ENCODE results near the gene SLA2. TPM values are rescaled to one million over a fixed set of nuclear protein-coding genes. Genes with fewer than 3 reads are reported as not detected.
"Not testable (repeated sequence)": the region's sequence is repeated elsewhere in the genome, so short reads cannot be mapped to it uniquely, and the experiment has no call there.

SLA2 gene
- total RNA-seq, 8 experiments from 2014 or later = 0.22 to 0.81 (median 0.37) TPM

- 0 to 100% (median 80%) methylated on average over 1 to 2 of the region's 5 CpGs; no CpG with 5 or more reads in 5 of the 10 experiments for WGBS, 10 experiments
- ATAC-seq (replicated peaks in 6 of 8) = no peak
- no peak overlapping the region for H3K4me3 ChIP-seq
- no peak overlapping the region for H3K27ac ChIP-seq
- H3K4me1 ChIP-seq (replicated peaks in 1 of 2) = no peaks in the 10 kb centered on the region
- in situ Hi-C loops (cut with MboI; ENCODE audit: low pct_unique_long_range_greater_than_20kb in 2 of 9, low sequenced_read_pairs in 9 of 9, unreplicated experiment in 9 of 9) = no loop called here
These were observed 1.8 kb downstream of the SLA2 start for GRCh38 chr20:36644032-36644705.

- no peak overlapping the region for H3K4me3 ChIP-seq
- 90% methylated on average over 3 of the region's 6 CpGs; no CpG with 5 or more reads in 9 of the 10 experiments for WGBS, 10 experiments
- in situ Hi-C loops (cut with MboI; ENCODE audit: low pct_unique_long_range_greater_than_20kb in 2 of 9, low sequenced_read_pairs in 9 of 9, unreplicated experiment in 9 of 9) = no loop called here
- H3K27ac ChIP-seq = no peak overlapping the region
- no peak for ATAC-seq (replicated peaks in 6 of 8)
- H3K4me1 ChIP-seq (replicated peaks in 1 of 2) = no peaks in the 10 kb centered on the region
These were observed 3.9 kb downstream of the SLA2 start for GRCh38 chr20:36642136-36642535.

- 40 to 100% (median 83%) methylated on average over 1 to 3 of the region's 3 CpGs; no CpG with 5 or more reads in 3 of the 10 experiments for WGBS, 10 experiments
- H3K4me1 ChIP-seq (replicated peaks in 1 of 2) = no peaks in the 10 kb centered on the region
- no peak for ATAC-seq (replicated peaks in 6 of 8)
- in situ Hi-C loops (cut with MboI; ENCODE audit: low pct_unique_long_range_greater_than_20kb in 2 of 9, low sequenced_read_pairs in 9 of 9, unreplicated experiment in 9 of 9) = no loop called here
- H3K4me3 ChIP-seq = no peak overlapping the region
- H3K27ac ChIP-seq = no peak overlapping the region
These were observed 4.5 kb downstream of the SLA2 start for GRCh38 chr20:36641506-36641843.

GRCh38 chr20:36638876-36639400 is 7.1 kb downstream of the SLA2 start:
- H3K27ac ChIP-seq; H3K4me3 ChIP-seq; ATAC-seq (replicated peaks in 6 of 8); in situ Hi-C loops (cut with MboI; ENCODE audit: low pct_unique_long_range_greater_than_20kb in 2 of 9, low sequenced_read_pairs in 9 of 9, unreplicated experiment in 9 of 9); H3K4me1 ChIP-seq (replicated peaks in 1 of 2): not testable (repeated sequence)
- 55 to 100% (median 94%) methylated on average over 1 to 4 of the region's 12 CpGs; no CpG with 5 or more reads in 6 of the 10 experiments for WGBS, 10 experiments

GRCh38 chr20:36634342-36634741 is 11.7 kb downstream of the SLA2 start:
- Histone ChIP-seq H3K4me1 (replicated peaks in 1 of 2) (no peaks in the 10 kb centered on the region), H3K27ac (no peak overlapping the region), H3K4me3 (no peak overlapping the region)
- no peak for ATAC-seq (replicated peaks in 6 of 8)
- in situ Hi-C loops (cut with MboI; ENCODE audit: low pct_unique_long_range_greater_than_20kb in 2 of 9, low sequenced_read_pairs in 9 of 9, unreplicated experiment in 9 of 9) = no loop called here
- WGBS, 10 experiments = 80 to 92% (median 86%) methylated on average over 1 to 6 of the region's 11 CpGs; no CpG with 5 or more reads in 6 of the 10 experiments

GRCh38 chr20:36633285-36633772 is 12.7 kb downstream of the SLA2 start:
- ATAC-seq (replicated peaks in 6 of 8) = no peak
- in situ Hi-C loops (cut with MboI; ENCODE audit: low pct_unique_long_range_greater_than_20kb in 2 of 9, low sequenced_read_pairs in 9 of 9, unreplicated experiment in 9 of 9) = no loop called here

GRCh38 chr20:36632487-36633284 is 13.3 kb downstream of the SLA2 start:
- H3K4me3 ChIP-seq = no peak overlapping the region
- ATAC-seq (replicated peaks in 6 of 8) = no peak
- no peak overlapping the region for H3K27ac ChIP-seq
- in situ Hi-C loops (cut with MboI; ENCODE audit: low pct_unique_long_range_greater_than_20kb in 2 of 9, low sequenced_read_pairs in 9 of 9, unreplicated experiment in 9 of 9) = no loop called here
- H3K4me1 ChIP-seq (replicated peaks in 1 of 2) = no peaks in the 10 kb centered on the region
- 29 to 100% (median 75%) methylated on average over 1 to 7 of the region's 14 CpGs; no CpG with 5 or more reads in 3 of the 10 experiments for WGBS, 10 experiments

More at GRCh38 chr20:36633285-36633772, 12.7 kb downstream of the SLA2 start:
- WGBS, 10 experiments = 0 to 100% (median 23%) methylated on average over 1 to 3 of the region's 9 CpGs; no CpG with 5 or more reads in 6 of the 10 experiments
- H3K4me3 ChIP-seq = no peak overlapping the region
- H3K4me1 ChIP-seq (replicated peaks in 1 of 2) = no peaks in the 10 kb centered on the region
- H3K27ac ChIP-seq = no peak overlapping the region

- Histone ChIP-seq H3K4me1 (replicated peaks in 1 of 2) (no peaks in the 10 kb centered on the region), H3K27ac (no peak overlapping the region), H3K4me3 (no peak overlapping the region)
- ATAC-seq (replicated peaks in 6 of 8) = no peak
- in situ Hi-C loops (cut with MboI; ENCODE audit: low pct_unique_long_range_greater_than_20kb in 2 of 9, low sequenced_read_pairs in 9 of 9, unreplicated experiment in 9 of 9) = no loop called here
- WGBS, 10 experiments = 17 to 80% (median 53%) methylated on average over 1 to 2 of the region's 3 CpGs; no CpG with 5 or more reads in 6 of the 10 experiments
These were observed 13.9 kb downstream of the SLA2 start for GRCh38 chr20:36632147-36632486.

- 40 to 100% (median 85%) methylated on average over 1 to 6 of the region's 6 CpGs; no CpG with 5 or more reads in 3 of the 10 experiments for WGBS, 10 experiments
- no peak overlapping the region for H3K4me3 ChIP-seq
- no peak overlapping the region for H3K27ac ChIP-seq
- H3K4me1 ChIP-seq (replicated peaks in 1 of 2) = no peaks in the 10 kb centered on the region
- in situ Hi-C loops (cut with MboI; ENCODE audit: low pct_unique_long_range_greater_than_20kb in 2 of 9, low sequenced_read_pairs in 9 of 9, unreplicated experiment in 9 of 9) = no loop called here
- ATAC-seq (replicated peaks in 6 of 8) = no peak
These were observed 14.3 kb downstream of the SLA2 start for GRCh38 chr20:36631646-36632045.

GRCh38 chr20:36629719-36630681 is 16.0 kb downstream of the SLA2 start:
- 42 to 100% (median 71%) methylated on average over 1 to 9 of the region's 15 CpGs; no CpG with 5 or more reads in 1 of the 10 experiments for WGBS, 10 experiments
- Histone ChIP-seq H3K27ac (no peak overlapping the region), H3K4me1 (replicated peaks in 1 of 2) (no peaks in the 10 kb centered on the region), H3K4me3 (no peak overlapping the region)
- in situ Hi-C loops (cut with MboI; ENCODE audit: low pct_unique_long_range_greater_than_20kb in 2 of 9, low sequenced_read_pairs in 9 of 9, unreplicated experiment in 9 of 9) = no loop called here
- no peak for ATAC-seq (replicated peaks in 6 of 8)

- no peak overlapping the region for H3K4me3 ChIP-seq
- WGBS, 10 experiments = 60 to 100% (median 86%) methylated on average over 1 to 5 of the region's 7 CpGs; no CpG with 5 or more reads in 1 of the 10 experiments
- no peak for ATAC-seq (replicated peaks in 6 of 8)
- in situ Hi-C loops (cut with MboI; ENCODE audit: low pct_unique_long_range_greater_than_20kb in 2 of 9, low sequenced_read_pairs in 9 of 9, unreplicated experiment in 9 of 9) = no loop called here
- no peak overlapping the region for H3K27ac ChIP-seq
- H3K4me1 ChIP-seq (replicated peaks in 1 of 2) = no peaks in the 10 kb centered on the region
These were observed 17.9 kb downstream of the SLA2 start for GRCh38 chr20:36628076-36628475.

- in situ Hi-C loops (cut with MboI; ENCODE audit: low pct_unique_long_range_greater_than_20kb in 2 of 9, low sequenced_read_pairs in 9 of 9, unreplicated experiment in 9 of 9) = no loop called here
- H3K27ac ChIP-seq = no peak overlapping the region
- WGBS, 10 experiments = 0 to 100% (median 79%) methylated on average over 1 to 2 of the region's 2 CpGs; no CpG with 5 or more reads in 3 of the 10 experiments
- ATAC-seq (replicated peaks in 6 of 8) = no peak
- H3K4me3 ChIP-seq = no peak overlapping the region
- no peaks in the 10 kb centered on the region for H3K4me1 ChIP-seq (replicated peaks in 1 of 2)
These were observed 21.1 kb downstream of the SLA2 start for GRCh38 chr20:36624944-36625324.
